ENCODE results near the gene CHN1.
A peak's percentile ranks its signal among the peaks of the same experiment; 100 is the strongest.

CHN1 gene

GRCh38 chr2:175006281-175006680 is 1.1 kb upstream of the CHN1 start:
- Mint-ChIP-seq H3K4me1 (ENCODE audit: low read depth in 2 of 2) (no peaks in the 10 kb centered on the region), H3K4me3 (peak overlapping the region; percentile 70 to 75), H3K36me3 (ENCODE audit: insufficient read depth) (no peaks in the 10 kb centered on the region), H3K9me3 (no peaks in the 10 kb centered on the region), H3K27ac (no peak overlapping the region), H3K27me3 (peaks cover 19 to 43% of the 10 kb centered on the region in 2 donors)
- ATAC-seq (replicated peaks) = no peak
- no peak for DNase-seq

DNA sequence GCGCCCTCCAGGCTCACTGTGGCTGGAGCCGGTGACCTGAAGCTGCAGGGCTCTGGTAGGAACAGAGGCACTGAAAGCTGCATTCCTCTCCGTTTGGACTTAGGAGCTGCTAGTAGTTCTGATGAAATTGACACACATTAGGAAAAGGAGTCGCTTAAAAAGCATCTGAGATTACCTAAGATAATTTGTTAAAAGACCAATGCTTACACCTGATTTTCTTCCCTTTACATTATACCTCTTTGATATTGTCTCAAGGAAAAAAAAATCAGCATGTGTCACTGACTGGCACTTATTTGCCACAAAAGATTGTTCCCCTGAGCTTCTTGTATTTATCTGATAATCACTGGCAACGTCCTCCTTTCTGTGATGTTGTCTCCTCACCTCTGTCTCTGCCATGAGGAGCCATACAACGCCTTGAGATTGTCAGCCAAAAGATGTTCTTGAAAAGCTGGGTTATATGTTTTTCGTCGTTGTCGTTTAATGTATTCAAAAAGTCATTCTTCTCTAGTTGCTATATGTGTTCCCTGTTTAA is 618 bp upstream of the CHN1 start:
- peak overlapping the region; percentile 70 to 75 for H3K4me3 Mint-ChIP-seq
- no peaks in the 10 kb centered on the region for H3K4me1 Mint-ChIP-seq (ENCODE audit: low read depth in 2 of 2)
- DNase-seq (no peak), ATAC-seq (replicated peaks) (no peak)
- H3K9me3 Mint-ChIP-seq = no peaks in the 10 kb centered on the region
- no peaks in the 10 kb centered on the region for H3K36me3 Mint-ChIP-seq (ENCODE audit: insufficient read depth)
- no peak overlapping the region for H3K27ac Mint-ChIP-seq
- peaks cover 24 to 48% of the 10 kb centered on the region in 2 donors for H3K27me3 Mint-ChIP-seq

GRCh38 chr2:175004730-175004979 is 526 bp downstream of the CHN1 start:
- no peaks in the 10 kb centered on the region for H3K9me3 Mint-ChIP-seq
- H3K27me3 Mint-ChIP-seq = peaks cover 26 to 50% of the 10 kb centered on the region in 2 donors
- peak overlapping the region; percentile 75 to 76 for H3K4me3 Mint-ChIP-seq
- H3K4me1 Mint-ChIP-seq (ENCODE audit: low read depth in 2 of 2) = no peaks in the 10 kb centered on the region
- no peak for DNase-seq
- H3K27ac Mint-ChIP-seq = no peak overlapping the region
- no peak for ATAC-seq (replicated peaks)
- no peaks in the 10 kb centered on the region for H3K36me3 Mint-ChIP-seq (ENCODE audit: insufficient read depth)

GRCh38 chr2:175003875-175004729 is 1.1 kb downstream of the CHN1 start:
- H3K4me1 Mint-ChIP-seq (ENCODE audit: low read depth in 2 of 2) = no peaks in the 10 kb centered on the region
- H3K27me3 Mint-ChIP-seq = peaks cover 26 to 50% of the 10 kb centered on the region in 2 donors
- no peaks in the 10 kb centered on the region for H3K9me3 Mint-ChIP-seq
- H3K4me3 Mint-ChIP-seq = peak overlapping the region; percentile 75 to 76
- peak; percentile 2 for ATAC-seq (replicated peaks)
- no peak for DNase-seq
- H3K27ac Mint-ChIP-seq = no peak overlapping the region
- H3K36me3 Mint-ChIP-seq (ENCODE audit: insufficient read depth) = no peaks in the 10 kb centered on the region

DNA sequence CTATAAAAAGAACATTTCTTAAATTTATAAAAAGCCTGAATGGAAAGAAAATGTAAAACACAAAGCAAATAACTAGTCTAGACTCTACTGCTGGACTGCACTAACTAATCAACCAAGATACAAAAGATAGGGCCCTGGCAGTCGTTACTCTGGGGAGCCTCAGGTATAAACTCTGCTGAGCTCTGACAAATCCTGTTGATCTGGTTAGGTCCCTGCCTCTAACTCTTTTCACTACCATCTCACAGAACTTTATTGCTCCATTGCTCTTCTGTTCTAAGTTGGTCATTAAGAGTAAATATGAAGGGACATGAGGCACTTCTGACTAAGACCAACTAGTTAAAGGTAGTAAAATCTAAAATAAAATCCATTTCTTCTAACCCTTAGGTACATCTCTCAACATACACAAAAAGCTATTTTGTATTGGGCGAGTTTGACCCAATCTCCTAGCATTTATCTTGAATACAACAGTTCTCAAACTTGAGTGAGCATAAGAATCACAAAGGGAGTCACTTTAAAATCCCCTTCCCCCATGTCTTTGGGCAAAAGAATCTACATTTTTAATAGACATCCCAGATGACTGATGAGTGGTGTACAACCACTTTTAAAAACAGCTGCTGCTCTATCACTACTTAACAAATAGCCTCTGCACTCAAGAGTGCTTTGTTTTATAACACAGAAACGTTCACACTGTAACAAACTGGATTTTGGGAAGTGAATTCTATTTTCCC is 2.5 kb downstream of the CHN1 start:
- no peaks in the 10 kb centered on the region for H3K9me3 Mint-ChIP-seq
- no peaks in the 10 kb centered on the region for H3K4me1 Mint-ChIP-seq (ENCODE audit: low read depth in 2 of 2)
- H3K27ac Mint-ChIP-seq = no peak overlapping the region
- no peaks in the 10 kb centered on the region for H3K36me3 Mint-ChIP-seq (ENCODE audit: insufficient read depth)
- ATAC-seq (replicated peaks) = no peak
- peaks cover 22 to 45% of the 10 kb centered on the region in 2 donors for H3K27me3 Mint-ChIP-seq
- no peak for DNase-seq
- no peak overlapping the region for H3K4me3 Mint-ChIP-seq

DNA sequence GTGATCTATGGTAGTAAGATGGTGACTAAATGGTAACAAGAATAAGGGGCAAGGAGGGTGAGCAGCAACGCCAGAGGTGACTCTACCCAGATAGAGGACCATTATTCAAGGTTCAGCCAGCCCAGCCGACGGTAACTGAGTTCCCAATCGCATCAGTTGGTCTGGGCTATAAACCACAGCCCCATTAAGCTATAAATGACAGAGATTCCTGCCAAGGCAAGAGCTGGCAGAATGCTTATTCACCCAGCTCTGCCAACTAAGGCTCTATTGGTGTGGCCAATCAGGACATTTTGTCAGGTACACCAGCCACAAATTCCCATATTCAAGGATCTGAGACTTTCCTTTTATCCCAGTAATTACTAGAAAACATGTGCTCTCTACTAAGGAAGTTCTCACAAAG is 3.6 kb downstream of the CHN1 start:
- Mint-ChIP-seq H3K4me3 (no peak overlapping the region), H3K4me1 (ENCODE audit: low read depth in 2 of 2) (no peaks in the 10 kb centered on the region), H3K9me3 (no peaks in the 10 kb centered on the region), H3K27ac (no peak overlapping the region), H3K27me3 (peaks cover 17 to 37% of the 10 kb centered on the region in 2 donors), H3K36me3 (ENCODE audit: insufficient read depth) (no peaks in the 10 kb centered on the region)
- no peak for ATAC-seq (replicated peaks)
- DNase-seq = no peak

GRCh38 chr2:174997110-174997509 is 8.1 kb downstream of the CHN1 start:
- DNase-seq = no peak
- H3K36me3 Mint-ChIP-seq (ENCODE audit: insufficient read depth) = no peaks in the 10 kb centered on the region
- no peak overlapping the region for H3K27ac Mint-ChIP-seq
- no peaks in the 10 kb centered on the region for H3K9me3 Mint-ChIP-seq
- no peak overlapping the region for H3K4me3 Mint-ChIP-seq
- H3K27me3 Mint-ChIP-seq = peaks cover 15 to 17% of the 10 kb centered on the region in 2 donors
- H3K4me1 Mint-ChIP-seq (ENCODE audit: low read depth in 2 of 2) = no peaks in the 10 kb centered on the region
- no peak for ATAC-seq (replicated peaks)

GRCh38 chr2:174996622-174997021 is 8.6 kb downstream of the CHN1 start:
- DNase-seq (no peak), ATAC-seq (replicated peaks) (no peak)
- Mint-ChIP-seq H3K36me3 (ENCODE audit: insufficient read depth) (no peaks in the 10 kb centered on the region), H3K27ac (no peak overlapping the region), H3K4me1 (ENCODE audit: low read depth in 2 of 2) (no peaks in the 10 kb centered on the region), H3K27me3 (peaks cover 10 to 17% of the 10 kb centered on the region in 2 donors), H3K4me3 (no peak overlapping the region), H3K9me3 (no peaks in the 10 kb centered on the region)

DNA sequence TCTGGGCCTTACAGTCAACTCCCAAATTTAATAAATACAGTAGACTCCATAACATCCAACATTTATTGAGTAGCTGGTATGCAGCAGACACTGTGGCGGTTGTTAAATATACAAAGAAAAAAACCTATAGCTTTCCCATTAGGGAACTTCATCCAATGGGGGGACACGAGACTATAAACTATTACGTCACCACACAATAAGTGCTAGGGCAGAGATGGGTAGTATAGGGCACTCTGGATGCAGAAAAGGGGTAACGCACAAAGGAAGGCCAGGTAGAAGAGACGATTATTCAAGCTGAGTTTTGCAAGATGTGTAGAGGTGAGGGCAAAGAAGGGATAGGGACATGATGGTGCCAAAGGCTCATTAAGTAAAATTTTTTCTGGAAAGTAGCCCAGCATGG is 10.8 kb downstream of the CHN1 start:
- ATAC-seq (replicated peaks) (no peak), DNase-seq (no peak)
- Mint-ChIP-seq H3K36me3 (ENCODE audit: insufficient read depth) (peaks cover 8% of the 10 kb centered on the region), H3K27me3 (peaks cover 0 to 6% of the 10 kb centered on the region in 2 donors), H3K4me3 (no peak overlapping the region), H3K4me1 (ENCODE audit: low read depth in 2 of 2) (peaks cover 2 to 9% of the 10 kb centered on the region in 2 donors), H3K9me3 (no peaks in the 10 kb centered on the region), H3K27ac (no peak overlapping the region)

GRCh38 chr2:174992886-174993285 is 12.3 kb downstream of the CHN1 start:
- H3K4me3 Mint-ChIP-seq = no peak overlapping the region
- peaks cover 2 to 9% of the 10 kb centered on the region in 2 donors for H3K4me1 Mint-ChIP-seq (ENCODE audit: low read depth in 2 of 2)
- peaks cover 0 to 8% of the 10 kb centered on the region in 2 donors for H3K27me3 Mint-ChIP-seq
- no peak overlapping the region for H3K27ac Mint-ChIP-seq
- ATAC-seq (replicated peaks) (no peak), DNase-seq (no peak)
- no peaks in the 10 kb centered on the region for H3K9me3 Mint-ChIP-seq
- peaks cover 13% of the 10 kb centered on the region for H3K36me3 Mint-ChIP-seq (ENCODE audit: insufficient read depth)

- Mint-ChIP-seq H3K27ac (no peak overlapping the region), H3K4me3 (no peak overlapping the region), H3K9me3 (no peaks in the 10 kb centered on the region), H3K27me3 (peaks cover 0 to 7% of the 10 kb centered on the region in 2 donors), H3K36me3 (ENCODE audit: insufficient read depth) (peaks cover 13% of the 10 kb centered on the region), H3K4me1 (ENCODE audit: low read depth in 2 of 2) (peaks cover 2 to 8% of the 10 kb centered on the region in 2 donors)
- no peak for DNase-seq
- ATAC-seq (replicated peaks) = no peak
Observed at GRCh38 chr2:174985614-174986013, 19.6 kb downstream of the CHN1 start.

- H3K27ac Mint-ChIP-seq = no peak overlapping the region
- ATAC-seq (replicated peaks) (no peak), DNase-seq (no peak)
- no peak overlapping the region for H3K4me3 Mint-ChIP-seq
- H3K4me1 Mint-ChIP-seq (ENCODE audit: low read depth in 2 of 2) = no peaks in the 10 kb centered on the region
- H3K9me3 Mint-ChIP-seq = no peaks in the 10 kb centered on the region
- peaks cover 0 to 7% of the 10 kb centered on the region in 2 donors for H3K27me3 Mint-ChIP-seq
- H3K36me3 Mint-ChIP-seq (ENCODE audit: insufficient read depth) = peaks cover 5% of the 10 kb centered on the region
Observed at GRCh38 chr2:174984561-174984960, 20.6 kb downstream of the CHN1 start.

DNA sequence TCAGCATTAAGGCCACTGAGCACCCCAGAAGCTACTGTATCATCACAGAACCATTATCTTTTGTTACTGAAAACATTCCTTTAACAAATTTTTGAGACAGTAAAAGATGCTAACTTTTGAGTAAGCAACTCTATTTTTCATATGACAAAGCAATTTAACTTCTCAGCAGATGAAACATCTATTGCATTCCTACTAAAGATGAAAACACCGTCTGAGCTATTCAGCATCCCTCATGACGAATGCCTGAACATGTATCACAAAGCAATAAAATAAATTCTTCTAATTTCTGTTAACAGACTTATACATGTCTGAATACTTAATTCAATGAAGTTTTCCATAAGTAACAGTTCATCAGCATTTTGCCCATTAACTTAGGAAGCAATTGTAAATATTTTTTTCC is 23.9 kb downstream of the CHN1 start:
- Mint-ChIP-seq H3K4me3 (no peak overlapping the region), H3K27ac (no peak overlapping the region), H3K9me3 (no peaks in the 10 kb centered on the region), H3K27me3 (no peaks in the 10 kb centered on the region), H3K4me1 (ENCODE audit: low read depth in 2 of 2) (no peaks in the 10 kb centered on the region), H3K36me3 (ENCODE audit: insufficient read depth) (no peaks in the 10 kb centered on the region)
- ATAC-seq (replicated peaks) (no peak), DNase-seq (no peak)

DNA sequence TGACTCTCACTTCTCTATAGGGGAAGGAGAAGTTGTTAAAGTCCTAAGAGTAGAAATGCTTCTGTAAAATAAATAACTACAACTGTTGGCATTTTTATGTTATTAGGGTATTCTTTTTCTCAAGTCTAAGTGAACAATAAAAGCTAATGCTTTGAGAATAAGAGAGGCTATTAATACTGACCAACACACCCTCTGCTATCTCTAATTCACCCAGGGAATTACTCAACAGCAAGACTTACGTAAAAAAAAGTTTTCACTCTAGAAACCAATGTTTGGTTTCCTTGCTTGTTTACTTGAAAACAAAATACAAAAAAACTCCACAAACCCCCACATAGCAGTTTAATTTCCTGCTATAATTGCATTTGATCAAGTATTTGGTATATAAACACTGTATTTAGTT is 25.2 kb downstream of the CHN1 start:
- ATAC-seq (replicated peaks) = no peak
- Mint-ChIP-seq H3K27ac (no peak overlapping the region), H3K4me1 (ENCODE audit: low read depth in 2 of 2) (no peaks in the 10 kb centered on the region), H3K27me3 (no peaks in the 10 kb centered on the region), H3K4me3 (no peak overlapping the region), H3K9me3 (no peaks in the 10 kb centered on the region), H3K36me3 (ENCODE audit: insufficient read depth) (no peaks in the 10 kb centered on the region)
- no peak for DNase-seq
